GM18870 (cell line): ENCODE results near the gene ACTL8.

ENCODE experiments used
- ATAC-seq: cut with Tn5 transposase; IDR thresholded peaks from one replicate; pipeline ENCODE4 v1.9.1; 2021; ENCODE audit warnings: moderate library complexity; ENCODE audit not compliant: unreplicated experiment

The ACTL8 gene

GRCh38 chr1:17841944-17842343 lies 86.8 kb downstream of the ACTL8 start:
- no peak for ATAC-seq

- ATAC-seq: no peak
Measured at GRCh38 chr1:17842686-17843085, 87.6 kb downstream of the ACTL8 start.

GRCh38 chr1:17844185-17844826 lies 89.2 kb downstream of the ACTL8 start:
- ATAC-seq: no peak

- no peak for ATAC-seq
Measured at GRCh38 chr1:17845583-17845982, 90.5 kb downstream of the ACTL8 start.

GRCh38 chr1:17846341-17846740 lies 91.2 kb downstream of the ACTL8 start:
- ATAC-seq: no peak

GRCh38 chr1:17847111-17847510 lies 92.0 kb downstream of the ACTL8 start:
- ATAC-seq: no peak

GRCh38 chr1:17849216-17849615 lies 94.1 kb downstream of the ACTL8 start:
- no peak for ATAC-seq

GRCh38 chr1:17851056-17851455 lies 95.9 kb downstream of the ACTL8 start:
- no peak for ATAC-seq

GRCh38 chr1:17852383-17852782 lies 97.2 kb downstream of the ACTL8 start:
- no peak for ATAC-seq

GRCh38 chr1:17853241-17853935 lies 98.3 kb downstream of the ACTL8 start:
- no peak for ATAC-seq

GRCh38 chr1:17856496-17857108 lies 101.5 kb downstream of the ACTL8 start:
- ATAC-seq: no peak

GRCh38 chr1:17857109-17857499 lies 102.0 kb downstream of the ACTL8 start:
- ATAC-seq: no peak

GRCh38 chr1:17857996-17858395 lies 102.9 kb downstream of the ACTL8 start:
- no peak for ATAC-seq

- no peak for ATAC-seq
Measured at GRCh38 chr1:17860812-17861211, 105.7 kb downstream of the ACTL8 start.

- ATAC-seq: no peak
Measured at GRCh38 chr1:17861685-17862084, 106.6 kb downstream of the ACTL8 start.

- no peak for ATAC-seq
Measured at GRCh38 chr1:17862121-17862520, 107.0 kb downstream of the ACTL8 start.

GRCh38 chr1:17865912-17866739 lies 111.0 kb downstream of the ACTL8 start:
- no peak for ATAC-seq

- no peak for ATAC-seq
Measured at GRCh38 chr1:17866740-17867029, 111.6 kb downstream of the ACTL8 start.

- no peak for ATAC-seq
Measured at GRCh38 chr1:17867470-17867869, 112.3 kb downstream of the ACTL8 start.

GRCh38 chr1:17869815-17870214 lies 114.7 kb downstream of the ACTL8 start:
- no peak for ATAC-seq

- ATAC-seq: no peak
Measured at GRCh38 chr1:17870679-17871078, 115.5 kb downstream of the ACTL8 start.
